Body of pancreas (tissue), 4 donors: ENCODE results near the gene GFM1. TPM values are rescaled to one million over a fixed set of nuclear protein-coding genes. Genes with fewer than 3 reads are reported as not detected.

Experiments used
- ATAC-seq: fragments of 150-250 bp; one replicate; pipeline ENCODE4 v1.9.1; 2016
- DNase-seq, 4 donors: peaks; one replicate each; pipeline ENCODE4 v3.0.0-alpha.2; 2019
- H3K27ac ChIP-seq, 4 donors: fragments of 200-600 bp; sonication (generic); 1 replicate in 3 of 4; 2 replicates in 1 of 4; pipeline versions ENCODE4 v1.5.1 to v1.6.1; 2016 to 2019; ENCODE audit warnings: mild to moderate bottlenecking in 1 of 4, mixed read lengths in 1 of 4, moderate library complexity in 1 of 4
- H3K27me3 ChIP-seq, 2 donors: fragments of 200-600 bp; sonication (generic); one replicate each; pipeline ENCODE4 v1.6.0; 2016; ENCODE audit warnings: mild to moderate bottlenecking in 1 of 2
- H3K36me3 ChIP-seq, 2 donors: fragments of 200-600 bp; sonication (generic); replicated peaks in 1 of 2; 2 replicates each; pipeline ENCODE4 v1.5.1; 2016; ENCODE audit warnings: low read depth in 2 of 2; ENCODE audit not compliant: insufficient read depth in 1 of 2
- H3K4me1 ChIP-seq: fragments of 200-600 bp; sonication (generic); one replicate; pipeline ENCODE4 v1.6.0; 2016
- H3K4me3 ChIP-seq, 2 donors: fragments of 200-600 bp; sonication (generic); 1 replicate in 1 of 2; 2 replicates in 1 of 2; pipeline ENCODE4 v1.5.1; 2016 to 2019
- H3K9me3 ChIP-seq, 3 donors: fragments of 200-600 bp; sonication (generic); 1 replicate in 2 of 3; 2 replicates in 1 of 3; pipeline ENCODE4 v1.5.1; 2016
- POLR2A ChIP-seq, 3 donors: fragments of 450-650 bp; IDR thresholded peaks; one replicate each; pipeline ENCODE4 v1.6.1; 2016; ENCODE audit warnings: antibody characterized with exemption in 3 of 3, mild to moderate bottlenecking in 2 of 3
- WGBS, 2 donors: methylation state at CpG; one replicate each; pipeline ENCODE4 v1.1.5; 2017; 5-methylcytosine and 5-hydroxymethylcytosine counted together
- intact Hi-C: fragments of 100-400 bp; cut with DNase I; formaldehyde crosslinking; loops from one replicate; pipeline ENCODE4 v1.15.1; 2023
- total RNA-seq, 2 donors: library from RNA; depleted of rRNA; stranded (reverse); fragments of >200 nt; gene quantifications; one replicate each; pipeline ENCODE4 v1.1.0, GENCODE V29; 2016
- TF ChIP-seq, protein P1 (sequence below), 7 experiments: fragments of 450-650 bp in 4 of 7; fragments of 200-600 bp in 3 of 7; sonication (generic) in 3 of 7; IDR thresholded peaks; one replicate each; pipeline ENCODE4 v1.5.1; 2016 to 2019; ENCODE audit warnings: antibody characterized with exemption in 7 of 7

The GFM1 gene
- total RNA-seq, 2 donors from 2014 or later: 25.4 to 53.7 TPM

DNA sequence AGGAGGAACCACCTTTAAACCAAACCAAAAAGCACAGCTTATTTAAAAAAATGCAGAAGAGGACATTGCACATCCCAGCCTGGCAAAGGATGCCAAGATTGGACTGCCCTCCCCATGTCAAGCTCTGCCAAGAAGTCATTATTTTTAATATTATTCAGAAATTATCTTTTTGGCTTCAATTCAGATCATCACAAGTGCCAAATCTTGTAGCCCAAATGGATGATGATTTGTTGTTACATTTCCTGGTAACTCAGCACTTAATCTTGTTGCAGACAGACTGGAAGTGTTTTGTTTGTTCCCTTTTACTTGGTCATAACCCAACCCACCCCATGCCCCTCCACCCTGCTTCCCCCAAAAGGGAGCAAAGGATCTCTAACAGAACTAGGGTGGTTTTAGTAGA lies 56.2 kb downstream of the GFM1 start:
- intact Hi-C loops: no loop called here

GRCh38 chr3:158701420-158702065 lies 57.2 kb downstream of the GFM1 start:
- intact Hi-C loops: no loop called here
- Histone ChIP-seq H3K9me3 (no peaks in the 10 kb centered on the region), H3K27me3 (no peaks in the 10 kb centered on the region), H3K36me3 (no peaks in the 10 kb centered on the region), H3K27ac (no peak overlapping the region), H3K4me1 (no peaks in the 10 kb centered on the region), H3K4me3 (no peak overlapping the region)
- no peak for DNase-seq
- 86% methylated on average over 4 of the region's 4 CpGs for WGBS, 2 donors
- TF ChIP-seq POLR2A (IDR thresholded peaks at IDR 0.05): no peak
- TF ChIP-seq, protein P1, sequence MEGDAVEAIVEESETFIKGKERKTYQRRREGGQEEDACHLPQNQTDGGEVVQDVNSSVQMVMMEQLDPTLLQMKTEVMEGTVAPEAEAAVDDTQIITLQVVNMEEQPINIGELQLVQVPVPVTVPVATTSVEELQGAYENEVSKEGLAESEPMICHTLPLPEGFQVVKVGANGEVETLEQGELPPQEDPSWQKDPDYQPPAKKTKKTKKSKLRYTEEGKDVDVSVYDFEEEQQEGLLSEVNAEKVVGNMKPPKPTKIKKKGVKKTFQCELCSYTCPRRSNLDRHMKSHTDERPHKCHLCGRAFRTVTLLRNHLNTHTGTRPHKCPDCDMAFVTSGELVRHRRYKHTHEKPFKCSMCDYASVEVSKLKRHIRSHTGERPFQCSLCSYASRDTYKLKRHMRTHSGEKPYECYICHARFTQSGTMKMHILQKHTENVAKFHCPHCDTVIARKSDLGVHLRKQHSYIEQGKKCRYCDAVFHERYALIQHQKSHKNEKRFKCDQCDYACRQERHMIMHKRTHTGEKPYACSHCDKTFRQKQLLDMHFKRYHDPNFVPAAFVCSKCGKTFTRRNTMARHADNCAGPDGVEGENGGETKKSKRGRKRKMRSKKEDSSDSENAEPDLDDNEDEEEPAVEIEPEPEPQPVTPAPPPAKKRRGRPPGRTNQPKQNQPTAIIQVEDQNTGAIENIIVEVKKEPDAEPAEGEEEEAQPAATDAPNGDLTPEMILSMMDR (IDR thresholded peaks at IDR 0.05): no peak
- ATAC-seq: no peak

More for the DNA sequence above, 56.2 kb downstream of the GFM1 start:
- DNase-seq (no peak), ATAC-seq (no peak)
- H3K36me3 ChIP-seq: no peaks in the 10 kb centered on the region
- no peak overlapping the region for H3K27ac ChIP-seq
- H3K27me3 ChIP-seq: no peaks in the 10 kb centered on the region
- H3K9me3 ChIP-seq: no peaks in the 10 kb centered on the region
- no peak overlapping the region for H3K4me3 ChIP-seq
- no peak for TF ChIP-seq POLR2A (IDR thresholded peaks at IDR 0.05)
- TF ChIP-seq, protein P1 (IDR thresholded peaks at IDR 0.05): no peak
- no peaks in the 10 kb centered on the region for H3K4me1 ChIP-seq

DNA sequence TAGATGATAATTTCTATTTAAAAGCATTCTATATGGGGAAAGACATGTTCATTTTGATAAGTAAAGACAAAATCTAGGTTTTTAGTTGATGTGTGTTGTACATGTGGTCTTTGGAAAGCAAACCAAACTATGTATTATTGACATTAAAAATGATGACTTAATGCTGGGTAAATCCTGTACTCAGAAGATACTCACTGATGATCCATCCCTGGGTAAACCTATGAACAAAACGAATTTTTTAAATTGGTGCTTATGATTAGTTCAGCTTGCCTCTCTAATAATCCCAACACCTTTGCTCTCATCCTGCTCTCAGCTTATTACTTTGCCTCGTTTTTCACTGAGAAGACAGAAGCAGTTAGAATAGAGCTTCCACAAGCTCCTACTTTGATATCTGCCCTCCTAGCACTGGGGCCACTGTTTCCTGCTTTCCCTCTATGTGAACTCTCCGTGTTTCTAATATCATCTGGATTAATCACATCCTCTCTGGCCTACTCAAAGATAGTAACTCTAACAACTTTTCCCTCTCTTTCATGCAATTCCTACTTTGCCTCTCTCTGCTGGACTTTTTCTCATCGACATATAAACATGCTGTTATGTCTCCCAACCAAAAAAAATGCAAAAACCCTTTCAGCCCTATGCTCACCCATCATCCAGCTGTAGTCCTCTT lies 58.6 kb downstream of the GFM1 start:
- intact Hi-C loops: no loop called here
- no peak for TF ChIP-seq POLR2A (IDR thresholded peaks at IDR 0.05)
- TF ChIP-seq, protein P1 (IDR thresholded peaks at IDR 0.05): no peak
- H3K36me3 ChIP-seq: no peaks in the 10 kb centered on the region
- H3K27ac ChIP-seq: no peak overlapping the region
- DNase-seq: no peak
- 69 to 86% methylated on average over 4 of the region's 4 CpGs for whole genome bisulfite sequencing, 2 donors
- ATAC-seq: no peak
- no peaks in the 10 kb centered on the region for H3K27me3 ChIP-seq
- no peaks in the 10 kb centered on the region for H3K4me1 ChIP-seq
- no peak overlapping the region for H3K4me3 ChIP-seq
- no peaks in the 10 kb centered on the region for H3K9me3 ChIP-seq

DNA sequence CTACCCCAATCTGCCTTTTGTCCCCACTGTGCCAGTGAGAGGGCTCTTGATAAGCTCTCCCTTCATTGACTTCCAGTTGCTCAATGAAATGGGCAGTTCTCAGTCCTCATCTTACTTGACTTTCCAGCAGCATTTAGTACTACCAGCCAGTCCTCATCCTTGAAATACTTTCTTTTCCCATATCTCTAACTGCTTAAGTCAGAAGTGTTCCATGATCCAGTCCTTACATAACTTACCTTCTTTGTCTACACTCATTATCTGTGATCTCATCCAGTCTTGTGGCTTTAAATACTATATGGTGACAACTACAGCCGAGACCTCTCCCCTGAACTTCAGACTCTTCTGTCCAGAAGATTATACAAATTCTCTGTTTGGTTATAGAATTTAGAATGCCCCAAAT lies 59.2 kb downstream of the GFM1 start:
- DNase-seq (no peak), ATAC-seq (no peak)
- WGBS, 2 donors: 92 to 100% methylated on average over 1 of the region's 1 CpG
- no peak overlapping the region for H3K4me3 ChIP-seq
- no peaks in the 10 kb centered on the region for H3K36me3 ChIP-seq
- no peaks in the 10 kb centered on the region for H3K4me1 ChIP-seq
- H3K9me3 ChIP-seq: no peaks in the 10 kb centered on the region
- H3K27ac ChIP-seq: no peak overlapping the region
- intact Hi-C loops: no loop called here
- no peaks in the 10 kb centered on the region for H3K27me3 ChIP-seq
- TF ChIP-seq, protein P1 (IDR thresholded peaks at IDR 0.05): no peak
- TF ChIP-seq POLR2A (IDR thresholded peaks at IDR 0.05): no peak

- Histone ChIP-seq H3K27ac (no peak overlapping the region), H3K9me3 (no peaks in the 10 kb centered on the region), H3K36me3 (no peaks in the 10 kb centered on the region), H3K27me3 (no peaks in the 10 kb centered on the region), H3K4me3 (no peak overlapping the region), H3K4me1 (no peaks in the 10 kb centered on the region)
- ATAC-seq (peak; percentile 38), DNase-seq (peak in 1 of 4 donors; percentile 39)
- intact Hi-C loops: no loop called here
- TF ChIP-seq POLR2A (IDR thresholded peaks at IDR 0.05): no peak
- TF ChIP-seq, protein P1 (IDR thresholded peaks at IDR 0.05): no peak
- 68 to 85% methylated on average over 4 of the region's 4 CpGs for WGBS, 2 donors
These were observed 65.3 kb downstream of the GFM1 start for GRCh38 chr3:158709666-158710083.
